ENCODE results near the gene CNOT6. TPM values are rescaled to one million over a fixed set of nuclear protein-coding genes. Genes with fewer than 3 reads are reported as not detected.

The CNOT6 gene
- total and polyA plus RNA-seq, 10 of the 15 experiments (the other 5 are each of a cell fraction or from before 2014, with no cell fraction given) = 3.8 to 22.1 (median 12.1) TPM

GRCh38 chr5:180594311-180595045 lies 100.3 kb downstream of the CNOT6 start:
- SMC1A ChIA-PET (ENCODE audit: uncharacterized antibody, unreplicated experiment) = no interaction called here
- POLR2A ChIA-PET = no interaction called here
- Histone ChIP-seq H2AFZ (ENCODE audit: control insufficient read depth, low read depth, low read length) (no peak overlapping the region), H3K4me2 (ENCODE audit: control insufficient read depth, insufficient read depth) (no peak overlapping the region), H3K27ac (ENCODE audit: control insufficient read depth, insufficient read depth) (no peak overlapping the region), H3K4me1 (ENCODE audit: control insufficient read depth, insufficient read depth, low read length) (no peaks in the 10 kb centered on the region), H3K27me3 (replicated peaks in 1 of 2; ENCODE audit: control insufficient read depth in 2 of 2, insufficient read depth in 2 of 2, low read length in 1 of 2) (peaks cover 0 to 2% of the 10 kb centered on the region in 2 experiments; a peak in 1 of 4 replicates), H3K9ac (ENCODE audit: control insufficient read depth, insufficient read depth, low read length) (no peak overlapping the region), H3K4me3 (no peak overlapping the region), H3K79me2 (ENCODE audit: control insufficient read depth, insufficient read depth, low read length) (no peaks in the 10 kb centered on the region), H3K9me3 (replicated peaks; ENCODE audit: control insufficient read depth, insufficient read depth, low read length) (no peaks in the 10 kb centered on the region), H3K36me3 (ENCODE audit: control insufficient read depth in 2 of 2, insufficient read depth in 2 of 2, low read length in 1 of 2) (no peaks in the 10 kb centered on the region), H4K20me1 (ENCODE audit: control insufficient read depth, insufficient read depth) (no peaks in the 10 kb centered on the region)
- TF ChIP-seq TCF3 (IDR thresholded peaks at IDR 0.05; ENCODE audit: borderline replicate concordance, insufficient read depth, low read depth, low read length) (no peak), ATF7 (IDR thresholded peaks at IDR 0.05; ENCODE audit: low read depth) (0 out of 2 replicates have a peak, but pooled peaks have one; percentile 13), SIX5 (IDR thresholded peaks at IDR 0.05; ENCODE audit: low read depth, low read length, severe bottlenecking) (no peak), ZNF274 (IDR thresholded peaks at IDR 0.05; ENCODE audit: insufficient read depth, insufficient read length) (no peak), POLR2AphosphoS2 (IDR thresholded peaks at IDR 0.05; ENCODE audit: low read depth, low read length) (no peak)
- ATAC-seq = no peak
- intact Hi-C loops (cut with micrococcal nuclease; ENCODE audit: unreplicated experiment) = no loop called here
- in situ Hi-C loops (cut with MboI) = no loop called here
- 52% methylated on average over 16 of the region's 17 CpGs for WGBS (ENCODE audit: insufficient coverage, insufficient replicate concordance, low lambda C conversion rate, missing lambda C conversion rate)
- CTCF ChIA-PET = no interaction called here
- no peak for DNase-seq (ENCODE audit: low read depth, low spot score)
- FAIRE-seq = no peak
- no TSS peak for BruUV-seq (replicated peaks)
- RAD21 ChIA-PET (ENCODE audit: unreplicated experiment) = no interaction called here

GRCh38 chr5:180595046-180595379 lies 100.8 kb downstream of the CNOT6 start:
- DNase-seq (ENCODE audit: low read depth, low spot score) (no peak), ATAC-seq (no peak), FAIRE-seq (no peak)
- H3K79me2 ChIP-seq (ENCODE audit: control insufficient read depth, insufficient read depth, low read length) = no peaks in the 10 kb centered on the region
- 44% methylated on average over 2 of the region's 2 CpGs for WGBS (ENCODE audit: insufficient coverage, insufficient replicate concordance, low lambda C conversion rate, missing lambda C conversion rate)
- no peaks in the 10 kb centered on the region; a peak in 1 of 4 replicates for H3K27me3 ChIP-seq (replicated peaks in 1 of 2; ENCODE audit: control insufficient read depth in 2 of 2, insufficient read depth in 2 of 2, low read length in 1 of 2)
- ChIA-PET POLR2A (no interaction called here), RAD21 (ENCODE audit: unreplicated experiment) (no interaction called here), SMC1A (ENCODE audit: uncharacterized antibody, unreplicated experiment) (no interaction called here), CTCF (no interaction called here)
- intact Hi-C loops (cut with micrococcal nuclease; ENCODE audit: unreplicated experiment) (no loop called here), in situ Hi-C loops (cut with MboI) (no loop called here)
- H3K9ac ChIP-seq (ENCODE audit: control insufficient read depth, insufficient read depth, low read length) = no peak overlapping the region
- H3K4me2 ChIP-seq (ENCODE audit: control insufficient read depth, insufficient read depth) = no peak overlapping the region
- no peak overlapping the region for H2AFZ ChIP-seq (ENCODE audit: control insufficient read depth, low read depth, low read length)
- no TSS peak for BruUV-seq (replicated peaks)
- no peak overlapping the region for H3K27ac ChIP-seq (ENCODE audit: control insufficient read depth, insufficient read depth)
- no peak for TF ChIP-seq ZBTB40 (IDR thresholded peaks at IDR 0.05; ENCODE audit: borderline replicate concordance)
- TF ChIP-seq BCL3 (IDR thresholded peaks at IDR 0.05; ENCODE audit: borderline replicate concordance, insufficient read depth, low read depth, low read length, poor library complexity, severe bottlenecking) = peak; percentile 86
- no peaks in the 10 kb centered on the region for H3K4me1 ChIP-seq (ENCODE audit: control insufficient read depth, insufficient read depth, low read length)
- no peaks in the 10 kb centered on the region for H4K20me1 ChIP-seq (ENCODE audit: control insufficient read depth, insufficient read depth)
- H3K36me3 ChIP-seq (ENCODE audit: control insufficient read depth in 2 of 2, insufficient read depth in 2 of 2, low read length in 1 of 2) = no peaks in the 10 kb centered on the region
- H3K4me3 ChIP-seq = no peak overlapping the region
- H3K9me3 ChIP-seq (replicated peaks; ENCODE audit: control insufficient read depth, insufficient read depth, low read length) = no peaks in the 10 kb centered on the region

Data from GM12878 (cell line).